Measurements from ENCODE around the gene SLC39A1.
A peak's percentile ranks its signal among the peaks of the same experiment; 100 is the strongest.

SLC39A1 gene

DNA sequence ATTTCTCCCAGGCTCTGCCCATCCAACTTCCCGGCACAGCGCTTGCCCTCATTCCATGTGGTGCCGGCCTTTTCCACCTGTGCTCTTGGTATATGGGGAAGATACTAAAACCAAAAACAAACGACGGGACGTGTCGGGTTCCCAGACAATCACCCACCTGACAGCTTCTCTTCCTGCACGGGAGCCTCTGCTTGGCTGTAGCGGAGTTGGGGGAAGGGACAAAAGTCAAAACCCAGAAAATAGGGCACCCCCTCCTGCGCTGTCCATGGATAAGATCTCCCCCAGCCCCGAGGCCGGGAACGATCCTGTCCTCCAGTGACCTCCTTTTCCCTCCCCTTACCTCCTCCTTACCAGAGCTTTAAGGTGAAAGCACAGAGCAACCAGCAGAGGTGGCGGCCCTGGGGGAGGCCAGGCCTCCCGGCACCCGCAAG is 13.5 kb upstream of the SLC39A1 start:
- DNase-seq (ENCODE audit: low read depth) = no peak

DNA sequence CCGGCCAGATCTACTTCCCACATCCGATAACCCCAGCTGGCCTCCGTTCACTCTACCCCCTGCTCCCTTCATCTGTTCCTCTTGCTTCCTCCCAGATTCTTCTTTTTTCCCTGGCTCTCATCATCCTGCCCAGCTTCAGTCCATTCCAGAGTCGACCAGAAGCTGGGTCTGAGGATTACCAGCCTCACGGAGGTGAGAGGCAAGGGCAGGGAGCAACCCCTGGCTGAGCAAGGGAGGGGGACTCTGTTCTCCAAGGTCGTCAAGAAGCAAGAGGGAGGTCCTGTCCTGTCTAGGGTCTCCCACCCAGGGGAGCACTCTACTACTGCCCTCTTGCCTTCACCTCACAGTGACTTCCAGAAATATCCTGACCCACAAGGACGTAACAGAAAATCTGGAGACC is 10.2 kb upstream of the SLC39A1 start:
- DNase-seq (ENCODE audit: low read depth) = no peak

DNA sequence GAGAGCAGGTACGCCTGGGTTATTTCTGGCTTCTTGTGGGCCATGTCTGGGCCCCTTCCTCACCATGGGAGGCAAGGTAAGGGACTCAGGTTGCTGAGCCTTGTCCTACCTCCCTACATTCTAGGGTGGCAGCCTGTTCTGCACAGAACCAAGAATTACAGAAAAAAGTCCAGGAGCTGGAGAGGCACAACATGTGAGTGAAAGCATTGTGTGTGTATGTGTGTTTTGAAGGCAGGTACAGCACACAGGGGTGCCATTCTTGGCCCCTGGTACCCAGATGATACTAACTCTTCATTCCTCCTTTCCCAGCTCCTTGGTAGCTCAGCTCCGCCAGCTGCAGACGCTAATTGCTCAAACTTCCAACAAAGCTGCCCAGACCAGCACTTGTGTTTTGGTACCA is 9.7 kb upstream of the SLC39A1 start:
- DNase-seq (ENCODE audit: low read depth) = no peak

DNA sequence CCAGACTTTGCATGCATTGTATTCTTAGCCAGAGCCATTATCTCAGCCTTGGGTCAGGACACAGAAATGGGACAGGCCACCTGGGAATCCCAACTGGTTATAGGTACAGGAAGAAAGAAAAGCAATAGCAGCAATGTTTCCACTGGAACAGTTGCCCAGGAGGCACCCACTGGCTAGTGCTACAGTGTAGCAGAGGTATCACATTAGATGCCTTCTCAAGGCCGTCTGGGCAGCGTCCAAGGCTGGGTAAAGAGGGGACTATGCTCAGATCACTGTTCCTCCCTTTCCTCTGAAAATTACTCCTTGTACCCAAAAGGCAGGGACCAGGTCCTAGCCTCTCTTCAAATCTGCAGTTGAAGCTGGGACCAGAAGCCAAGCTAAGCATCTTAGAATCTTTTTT is 7.0 kb upstream of the SLC39A1 start:
- DNase-seq (ENCODE audit: low read depth) = no peak

DNA sequence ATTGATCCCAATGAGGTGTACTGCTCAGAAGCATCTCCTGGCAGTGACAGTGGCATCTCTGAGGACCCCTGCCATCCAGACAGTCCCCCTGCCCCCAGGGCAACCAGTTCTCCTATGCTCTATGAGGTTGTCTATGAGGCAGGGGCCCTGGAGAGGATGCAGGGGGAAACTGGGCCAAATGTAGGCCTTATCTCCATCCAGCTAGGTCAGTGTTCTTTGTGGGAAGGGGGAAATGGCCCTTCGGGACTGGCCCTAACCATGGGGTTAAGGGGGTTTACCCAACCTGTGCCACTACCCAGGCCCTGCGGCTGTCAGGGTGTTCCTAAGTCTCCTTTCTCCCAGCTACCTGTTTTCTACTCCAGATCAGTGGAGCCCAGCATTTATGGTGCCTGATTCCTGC is 5.6 kb upstream of the SLC39A1 start:
- DNase-seq (ENCODE audit: low read depth) = no peak

DNA sequence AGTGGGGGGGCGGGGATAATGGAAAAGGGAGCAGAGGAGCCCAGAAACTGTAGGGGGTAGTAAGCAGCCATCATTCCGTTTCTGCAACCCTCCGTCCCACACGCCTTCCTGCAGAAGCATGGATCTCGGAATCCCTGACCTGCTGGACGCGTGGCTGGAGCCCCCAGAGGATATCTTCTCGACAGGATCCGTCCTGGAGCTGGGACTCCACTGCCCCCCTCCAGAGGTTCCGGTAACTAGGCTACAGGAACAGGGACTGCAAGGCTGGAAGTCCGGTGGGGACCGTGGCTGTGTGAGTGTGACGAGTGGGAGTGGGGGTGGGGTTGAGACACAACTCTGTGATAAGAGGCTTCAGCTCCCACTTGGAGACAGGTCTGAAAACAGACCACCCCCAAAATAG is 5.1 kb upstream of the SLC39A1 start:
- no peak for DNase-seq (ENCODE audit: low read depth)

DNA sequence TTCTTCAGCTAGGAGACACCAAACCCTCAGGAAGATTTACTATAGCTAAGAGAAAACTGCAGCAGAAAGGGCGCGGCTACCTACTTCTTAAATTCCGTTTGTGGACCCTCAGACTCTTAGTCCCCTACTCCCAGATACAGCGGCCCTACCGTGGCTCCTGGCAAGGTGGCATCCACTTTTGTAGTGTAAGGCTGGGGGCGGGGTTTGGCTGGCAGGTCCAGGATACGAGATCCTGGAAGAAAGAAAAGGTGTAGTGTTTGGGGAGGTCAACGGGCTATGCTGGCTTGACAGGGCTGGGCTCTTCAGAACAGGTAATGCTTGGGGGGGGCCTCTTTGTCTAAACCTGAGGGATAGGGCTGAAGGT is 4.6 kb upstream of the SLC39A1 start:
- DNase-seq (ENCODE audit: low read depth) = no peak

DNA sequence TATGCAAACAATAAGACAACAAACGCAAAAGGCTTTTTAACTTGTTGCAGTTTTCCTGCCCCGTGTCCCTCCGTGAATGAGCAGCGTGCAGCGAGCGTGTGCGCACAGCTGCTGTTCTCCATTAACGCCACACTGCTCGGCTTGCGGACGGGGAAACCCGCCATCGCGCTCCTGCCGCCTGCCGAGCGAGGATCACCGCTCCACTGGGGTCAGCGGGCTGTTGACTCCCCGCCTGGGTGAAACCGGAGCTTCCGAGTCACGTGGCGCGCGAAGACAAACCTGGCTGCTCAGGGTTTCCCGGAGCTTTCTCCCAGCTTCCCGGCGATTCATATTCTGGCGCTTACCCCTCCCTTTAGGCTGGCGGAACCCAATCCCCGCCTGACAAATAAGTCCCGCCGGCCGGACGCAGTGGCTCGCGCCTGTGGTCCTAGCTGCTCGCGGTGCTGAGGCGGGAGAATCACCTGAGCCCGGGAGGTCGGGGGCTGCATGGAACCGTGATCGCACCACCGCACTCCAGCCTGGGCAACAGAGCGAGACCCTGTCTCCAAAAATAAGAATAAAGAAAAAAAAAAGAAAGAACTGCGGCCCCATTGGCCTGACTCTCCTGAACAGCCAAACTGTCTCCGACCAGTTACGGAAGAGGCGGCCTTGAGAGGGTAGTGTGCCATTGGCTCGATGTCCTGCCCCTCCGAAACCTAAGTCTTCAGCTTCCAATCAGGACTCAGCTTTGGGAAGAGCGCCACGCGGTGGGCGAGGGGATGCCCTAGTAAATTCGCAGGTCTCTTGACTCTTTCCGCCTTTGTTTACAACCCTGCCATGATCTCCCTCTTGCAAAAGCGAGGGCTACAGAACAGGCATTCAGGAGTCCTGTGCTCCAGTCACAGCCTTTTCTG is 4.0 kb upstream of the SLC39A1 start, which contains the start of gene CREB3L4:
CREB3L4 (plus strand) TSS at position 796 of the 893 bp plus-strand sequence. CDS start 624 bp downstream, outside the sequence.
- peak; percentile 94 for DNase-seq (ENCODE audit: low read depth)

DNA sequence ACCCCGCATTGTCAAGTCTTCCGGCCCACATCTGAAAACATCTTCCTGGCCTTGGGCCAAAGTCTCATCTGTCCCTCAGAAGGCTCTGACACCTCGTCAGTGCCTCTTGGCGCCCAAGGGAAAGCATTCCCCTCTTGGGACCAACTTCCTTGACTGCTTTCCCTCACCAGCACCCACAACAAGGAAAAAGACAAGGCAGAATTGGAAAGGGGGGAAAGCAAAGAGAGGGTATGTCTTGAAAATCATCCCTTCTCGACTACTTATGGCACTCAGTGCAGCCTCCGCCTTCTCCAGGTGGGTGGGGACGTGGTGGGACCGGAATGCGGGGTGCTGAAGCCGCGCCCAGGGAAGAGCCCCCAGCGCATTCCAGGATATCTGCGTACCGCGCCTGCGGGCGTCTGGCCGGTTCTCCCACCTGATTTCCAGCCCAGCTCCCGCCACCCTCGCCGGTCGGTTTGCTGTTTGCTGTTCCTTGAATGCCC is 554 bp upstream of the SLC39A1 start:
- no peak for DNase-seq (ENCODE audit: low read depth)

DNA sequence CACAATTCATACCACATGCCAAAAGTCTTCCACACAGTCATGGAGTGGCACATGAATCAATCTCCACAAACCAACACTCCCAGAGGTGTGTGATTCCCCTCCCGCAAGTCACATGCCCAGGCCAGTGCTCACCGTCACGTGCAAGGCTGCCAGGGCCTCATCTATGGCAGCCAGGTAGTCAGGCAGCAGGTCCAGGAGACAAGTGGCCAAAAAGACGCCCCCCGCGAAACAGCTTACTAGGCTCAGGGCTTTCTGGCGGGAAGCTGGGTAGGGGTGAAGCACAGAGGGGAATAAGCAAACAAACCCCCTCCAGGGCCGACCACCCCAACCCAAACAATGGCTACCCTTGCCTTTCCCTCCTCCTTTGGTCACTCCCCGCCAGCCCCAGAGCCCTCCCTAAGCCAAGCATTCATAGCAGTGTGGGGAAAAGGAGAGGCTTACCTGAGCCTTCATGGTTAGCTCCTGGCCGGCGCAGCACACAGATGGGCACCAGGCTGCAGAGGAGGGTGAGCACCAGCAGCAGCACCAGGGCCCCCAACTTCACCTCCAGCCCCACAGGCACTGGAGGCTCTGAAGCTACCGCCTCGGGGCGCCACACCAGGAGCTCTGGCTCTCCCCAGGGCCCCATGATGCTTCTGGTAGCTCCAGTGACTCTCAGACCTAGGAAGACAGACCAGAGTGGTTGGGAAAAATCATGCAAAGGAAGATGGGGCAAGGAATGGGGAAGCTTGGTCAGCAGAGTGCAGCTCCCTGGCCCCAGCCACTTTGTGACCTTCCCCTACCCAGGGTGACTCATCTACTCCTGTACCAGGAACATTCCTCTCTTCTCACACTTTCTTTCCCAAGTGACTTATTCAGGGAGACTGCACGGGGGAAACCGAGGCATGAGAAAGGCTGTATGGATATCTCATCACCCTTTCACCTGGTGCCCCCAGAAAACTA is 978 bp downstream of the SLC39A1 start:
- DNase-seq (ENCODE audit: low read depth) = no peak

DNA sequence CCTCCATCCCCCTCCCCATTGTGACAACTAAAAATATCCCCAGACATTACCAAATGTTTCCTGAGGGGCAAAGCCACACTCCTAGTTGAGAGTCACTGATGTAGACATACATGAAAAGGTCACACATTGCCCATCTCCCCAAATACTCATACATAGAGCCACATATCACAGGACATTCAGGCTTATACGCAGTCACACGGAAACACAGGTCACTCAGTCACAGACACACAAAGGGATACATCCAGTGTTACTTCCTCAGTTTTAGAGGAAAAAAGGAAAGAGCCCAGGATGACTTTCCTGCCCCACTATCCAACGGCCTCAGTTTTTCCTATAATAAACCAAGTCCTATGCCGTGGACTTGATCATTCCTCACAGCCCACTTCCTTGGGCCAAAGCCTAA is 1.9 kb downstream of the SLC39A1 start:
- DNase-seq (ENCODE audit: low read depth) = no peak

DNA sequence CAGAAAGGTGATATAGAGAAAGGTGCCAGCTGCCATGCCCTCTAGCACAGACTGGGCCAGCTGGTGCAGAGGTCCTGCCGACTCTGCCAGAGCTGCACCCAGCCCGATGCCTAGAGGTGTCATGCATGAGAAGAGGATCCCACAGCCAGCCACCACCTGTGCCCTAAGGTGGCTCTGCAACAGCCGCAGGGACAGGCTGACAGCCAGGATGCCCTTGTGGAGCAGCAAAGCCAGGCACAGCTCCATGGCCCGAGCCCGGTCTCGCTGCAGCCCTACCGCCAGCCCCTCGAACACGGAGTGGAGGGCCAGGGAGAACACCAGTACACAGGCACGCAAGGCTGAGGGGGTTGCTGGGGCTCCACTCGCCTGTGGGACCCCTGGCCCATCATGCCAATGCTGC is 3.1 kb downstream of the SLC39A1 start:
- DNase-seq (ENCODE audit: low read depth) = no peak

DNA sequence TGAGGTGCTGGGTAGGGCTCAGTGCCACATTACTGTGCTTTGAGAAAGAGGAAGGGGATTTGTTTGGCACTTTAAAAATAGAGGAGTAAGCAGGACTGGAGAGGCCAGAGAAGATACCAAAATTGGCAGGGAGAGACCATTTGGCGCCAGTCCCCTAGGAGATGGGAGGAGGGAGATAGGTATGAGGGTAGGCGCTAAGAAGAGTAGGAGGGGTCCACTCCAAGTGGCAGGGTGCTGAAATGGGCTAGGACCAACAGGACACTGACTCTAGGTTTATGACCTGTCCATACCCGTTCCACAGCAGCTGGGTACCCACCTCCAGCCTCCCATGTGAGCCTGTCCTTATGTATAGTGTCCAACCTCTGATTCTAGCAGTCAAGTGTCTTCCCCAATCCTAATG is 3.9 kb downstream of the SLC39A1 start:
- DNase-seq (ENCODE audit: low read depth) = no peak

DNA sequence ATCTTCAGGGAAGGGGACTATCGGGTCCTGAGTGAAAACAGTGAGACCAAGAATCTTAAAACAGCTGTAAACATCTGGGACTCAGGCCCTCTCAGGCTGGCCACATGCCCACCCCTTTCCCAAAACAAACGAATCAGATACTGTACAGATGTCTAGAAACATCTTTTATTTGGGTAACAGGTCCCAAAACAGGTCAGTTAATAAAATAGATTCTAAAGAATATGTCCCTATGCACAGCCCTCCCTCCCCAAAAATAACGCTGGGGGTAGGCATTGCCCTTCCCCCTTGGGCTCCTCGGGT is 4.4 kb downstream of the SLC39A1 start:
- DNase-seq (ENCODE audit: low read depth) = no peak

DNA sequence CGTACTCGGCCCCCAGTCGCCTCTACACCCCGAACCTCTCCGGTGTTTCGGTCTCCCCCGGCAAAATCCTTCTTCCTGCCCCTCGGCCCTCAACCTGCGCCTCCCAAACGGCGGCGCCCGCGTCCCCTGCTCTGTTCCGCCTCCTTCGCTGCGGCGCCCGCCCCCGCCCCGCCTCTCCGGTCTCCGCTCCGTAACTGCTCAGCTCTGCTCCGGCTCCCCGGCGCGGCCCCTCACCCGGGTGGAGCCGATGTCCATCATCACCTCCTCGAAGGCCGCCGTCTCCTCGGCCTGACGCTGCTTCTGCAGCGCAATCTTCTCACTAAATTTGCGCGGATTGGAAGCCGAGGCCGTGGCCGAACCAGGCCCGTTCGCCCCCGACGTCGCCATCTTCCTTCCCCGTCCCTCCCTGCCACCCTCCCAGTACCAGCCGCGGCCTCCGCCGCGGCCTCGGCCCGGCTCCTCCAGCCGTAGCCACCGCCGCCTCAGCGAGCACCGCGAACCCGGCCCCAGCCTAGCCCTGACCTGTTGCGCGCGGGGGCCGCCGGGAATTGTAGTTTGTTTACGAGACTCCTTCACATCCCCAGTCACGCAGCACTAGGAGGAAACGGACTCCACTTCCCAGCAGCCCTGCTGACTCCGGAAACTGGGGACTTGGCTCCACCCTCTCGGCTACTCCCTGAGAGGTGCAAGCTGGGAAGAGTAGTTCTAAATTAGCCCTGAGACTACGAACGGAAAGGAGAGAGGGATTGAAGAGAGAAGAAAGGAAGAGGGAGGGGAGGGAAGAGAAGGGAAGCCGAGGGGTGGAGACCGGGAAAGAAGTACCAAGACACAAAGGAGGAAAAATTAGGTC is 5.0 kb downstream of the SLC39A1 start, which contains the start of gene CRTC2:
CRTC2 (minus strand) TSS at position 502 of the 850 bp plus-strand sequence; CDS start at position 387, 115 bp downstream.
- peak; percentile 93 for DNase-seq (ENCODE audit: low read depth)

DNA sequence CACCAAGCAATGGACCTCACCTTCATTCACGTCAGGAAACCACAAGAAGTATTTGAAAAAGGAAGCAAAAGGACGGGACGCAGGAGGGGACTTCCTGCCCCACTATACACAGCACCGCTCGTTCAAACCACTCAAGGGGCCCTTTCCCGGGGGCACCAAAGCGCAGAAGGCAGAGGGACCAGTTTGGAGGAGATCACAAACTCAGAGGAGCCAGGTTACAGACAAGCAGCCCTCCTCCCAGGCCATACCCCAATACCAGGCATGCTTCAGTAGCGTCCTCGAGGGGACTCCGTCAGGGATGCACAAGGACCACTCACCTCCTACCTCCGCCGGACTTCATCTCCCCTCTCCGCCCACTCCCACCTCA is 5.6 kb downstream of the SLC39A1 start:
- no peak for DNase-seq (ENCODE audit: low read depth)

DNA sequence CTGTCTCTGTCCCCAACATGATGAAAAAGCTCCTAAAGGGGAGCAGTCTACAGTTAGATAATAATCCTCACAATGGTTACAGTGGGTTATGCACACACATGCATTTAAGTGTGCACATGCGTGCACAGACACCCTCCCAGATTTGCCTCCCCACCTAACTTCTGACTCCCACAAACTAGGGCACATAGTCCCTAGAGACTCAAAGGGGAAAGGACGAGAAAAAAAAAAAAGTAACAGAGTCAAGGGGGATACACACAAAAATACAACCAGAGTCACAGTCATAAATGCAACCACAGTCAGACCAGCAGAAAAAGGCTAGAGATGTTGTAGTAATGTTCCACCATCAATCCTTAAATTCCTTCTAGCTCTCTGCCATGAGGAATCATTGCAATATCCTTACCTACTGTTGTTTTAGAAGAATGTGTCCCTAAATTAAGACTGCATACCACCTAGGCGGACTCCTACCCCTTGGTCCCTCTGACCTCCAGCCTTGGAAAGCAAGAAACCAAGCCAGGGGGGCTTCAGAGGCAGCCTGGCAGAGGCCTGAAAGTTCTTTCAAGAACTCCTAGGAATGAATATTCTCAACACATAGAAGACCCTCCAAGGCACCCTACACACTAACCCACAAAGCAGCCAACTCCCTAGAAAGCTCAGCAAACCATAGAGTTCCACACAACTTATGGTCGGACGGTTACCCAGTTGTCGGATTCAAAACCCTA is 6.2 kb downstream of the SLC39A1 start:
- no peak for DNase-seq (ENCODE audit: low read depth)

DNA sequence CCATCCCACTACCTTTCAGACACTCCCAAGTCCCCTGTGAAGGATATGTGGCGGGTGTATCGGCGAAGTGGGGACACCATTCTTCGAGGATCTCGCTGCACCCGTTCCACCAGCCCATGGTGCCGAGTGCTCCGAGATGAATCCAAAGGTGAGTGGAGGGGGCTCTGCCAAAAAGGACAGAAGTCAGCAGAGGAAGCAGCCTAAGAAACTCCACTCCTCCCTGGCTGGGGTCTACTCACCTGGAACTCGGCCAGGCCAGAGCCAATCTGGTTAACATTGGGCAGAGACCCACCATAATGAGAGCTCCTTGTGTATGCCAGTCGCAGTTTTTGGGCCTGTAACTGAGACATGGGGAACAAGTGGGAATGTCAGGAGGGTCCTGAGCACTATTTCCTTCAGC is 8.5 kb downstream of the SLC39A1 start:
- no peak for DNase-seq (ENCODE audit: low read depth)

DNA sequence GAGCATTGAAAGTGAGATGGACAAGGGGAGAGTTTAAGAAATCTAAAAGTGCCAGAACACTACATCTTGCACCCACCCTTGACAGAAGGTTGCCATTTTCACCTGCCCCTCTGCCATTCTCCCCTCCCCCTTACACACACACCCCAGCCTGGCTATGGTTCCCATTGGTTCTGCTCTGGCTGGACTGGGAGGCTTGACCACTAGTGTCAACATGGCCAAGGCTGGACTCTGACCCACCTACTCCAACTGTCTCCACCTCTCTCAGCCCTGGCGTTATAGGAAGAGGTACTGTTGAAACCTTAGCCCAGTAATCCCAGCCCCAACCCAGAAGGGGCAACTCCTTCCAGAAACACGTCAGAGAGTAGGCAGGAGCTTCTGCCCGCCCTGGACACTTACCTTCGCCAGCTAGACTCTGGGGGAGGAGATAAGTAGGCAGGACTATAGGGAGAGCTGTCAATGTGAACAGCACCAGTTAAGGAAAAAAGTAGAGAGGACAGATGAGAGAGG is 9.4 kb downstream of the SLC39A1 start:
- DNase-seq (ENCODE audit: low read depth) = no peak

DNA sequence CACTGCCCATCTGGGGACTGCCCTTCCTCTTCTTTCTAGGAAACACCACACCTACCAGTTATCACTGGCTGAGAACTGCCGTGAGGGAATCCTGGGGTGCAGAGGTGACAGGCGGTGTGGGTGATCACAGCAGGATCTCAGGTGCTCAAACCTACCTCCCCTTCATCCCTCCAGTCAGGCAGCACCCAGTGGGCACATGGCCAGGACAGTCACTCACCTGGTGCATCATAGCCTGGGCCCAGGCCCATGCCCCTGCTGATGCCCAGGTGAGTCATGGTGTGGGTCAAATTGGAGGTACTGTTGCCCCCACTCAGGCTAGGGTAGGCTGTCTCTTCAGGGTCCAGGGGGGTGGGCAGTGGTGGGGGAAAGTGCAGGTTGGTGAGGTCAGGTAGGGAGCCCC is 11.5 kb downstream of the SLC39A1 start:
- DNase-seq (ENCODE audit: low read depth) = no peak

DNA sequence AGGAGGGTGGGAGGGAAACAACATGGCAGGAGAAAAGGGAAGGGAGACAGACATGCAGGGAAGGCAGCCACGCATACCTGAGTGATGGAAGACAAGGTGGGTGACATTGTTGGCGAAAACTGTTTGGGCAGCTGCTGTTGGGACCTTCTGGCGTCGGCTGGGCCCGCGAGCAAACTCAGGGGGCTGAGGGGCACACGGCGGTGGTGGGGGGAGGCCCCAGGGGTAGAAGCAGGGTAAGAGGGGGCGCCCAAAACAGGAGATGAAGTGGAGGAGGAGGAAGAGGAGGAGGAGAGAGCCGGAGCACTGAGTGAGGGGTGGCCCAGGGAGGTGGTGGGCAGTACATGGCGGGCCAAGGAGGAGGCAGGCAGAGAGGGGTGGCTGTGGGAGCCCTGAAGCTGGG is 12.2 kb downstream of the SLC39A1 start:
- DNase-seq (ENCODE audit: low read depth) = no peak
